Keratinocyte (primary cell): ENCODE results near the gene PLEKHG4. TPM values are rescaled to one million over a fixed set of nuclear protein-coding genes. Genes with fewer than 3 reads are reported as not detected.

Experiments
- DNase-seq: peaks from one replicate; pipeline ENCODE4 v3.0.0-alpha.2; 2011; ENCODE audit warnings: low read depth, missing footprints, low spot score
- FAIRE-seq: peaks from 2 replicates; lab custom pipeline; 2011; peaks lifted over from hg19 to GRCh38; lab: Jason Lieb, UNC
- H2AFZ ChIP-seq: 2 replicates; pipeline ENCODE4 v1.6.0; 2012; ENCODE audit warnings: low read length, control low read depth, inconsistent platforms; ENCODE audit not compliant: control insufficient read depth
- H3K27ac ChIP-seq: 2 replicates; pipeline ENCODE4 v1.5.1; 2011; ENCODE audit warnings: low read length; ENCODE audit not compliant: control insufficient read depth, insufficient read depth
- H3K27me3 ChIP-seq: 3 replicates; pipeline ENCODE4 v1.6.0; 2011; ENCODE audit warnings: low read length; ENCODE audit not compliant: control insufficient read depth, insufficient read depth; ENCODE audit errors: extremely low read depth
- H3K36me3 ChIP-seq, 2 experiments: 2 replicates in 1 of 2; 3 replicates in 1 of 2; pipeline ENCODE4 v1.5.1; 2011; ENCODE audit warnings: low read length in 2 of 2, mild to moderate bottlenecking in 1 of 2; ENCODE audit not compliant: control insufficient read depth in 2 of 2, insufficient read depth in 2 of 2; ENCODE audit errors: extremely low read depth in 1 of 2
- H3K4me1 ChIP-seq: 3 replicates; pipeline ENCODE4 v1.5.1; 2011; ENCODE audit warnings: low read length; ENCODE audit not compliant: control insufficient read depth, insufficient read depth; ENCODE audit errors: extremely low read depth
- H3K4me2 ChIP-seq: 3 replicates; pipeline ENCODE4 v1.6.0; 2011; ENCODE audit warnings: low read depth, low read length; ENCODE audit not compliant: control insufficient read depth, insufficient read depth; ENCODE audit errors: extremely low read depth
- H3K4me3 ChIP-seq, 3 experiments: fragments of 200-600 bp in 1 of 3; sonication (generic) in 1 of 3; 2 replicates in 2 of 3; 3 replicates in 1 of 3; pipeline ENCODE4 v1.5.1; 2011 to 2016; ENCODE audit warnings: low read length in 3 of 3, mild to moderate bottlenecking in 3 of 3, control low read depth in 2 of 3, inconsistent platforms in 1 of 3, low read depth in 1 of 3, mixed read lengths in 1 of 3, mixed run types in 1 of 3, moderate library complexity in 1 of 3; ENCODE audit not compliant: control insufficient read depth in 2 of 3, insufficient read depth in 2 of 3; ENCODE audit errors: extremely low read depth in 1 of 3
- H3K79me2 ChIP-seq: 2 replicates; pipeline ENCODE4 v1.6.0; 2012; ENCODE audit warnings: low read length; ENCODE audit not compliant: control insufficient read depth, insufficient read depth
- H3K9ac ChIP-seq: 3 replicates; pipeline ENCODE4 v1.6.0; 2011; ENCODE audit warnings: low read length; ENCODE audit not compliant: control insufficient read depth, insufficient read depth; ENCODE audit errors: extremely low read depth
- H3K9me1 ChIP-seq: 3 replicates; pipeline ENCODE4 v1.6.0; 2011; ENCODE audit warnings: low read length; ENCODE audit not compliant: control insufficient read depth, insufficient read depth; ENCODE audit errors: extremely low read depth
- H3K9me3 ChIP-seq: 2 replicates; pipeline ENCODE4 v1.5.1; 2012; ENCODE audit warnings: low read depth, low read length; ENCODE audit not compliant: control insufficient read depth
- H4K20me1 ChIP-seq: 3 replicates; pipeline ENCODE4 v1.6.0; 2011; ENCODE audit warnings: low read length; ENCODE audit not compliant: control insufficient read depth, insufficient read depth; ENCODE audit errors: extremely low read depth
- CTCF ChIP-seq, 3 experiments: IDR thresholded peaks in 1 of 3; conservative IDR thresholded peaks in 1 of 3; optimal IDR thresholded peaks in 1 of 3; 2 replicates in 2 of 3; 3 replicates in 1 of 3; pipeline versions ENCODE3 to v1.5.1; 2011; ENCODE audit warnings: low read length in 3 of 3, mild to moderate bottlenecking in 3 of 3, moderate library complexity in 2 of 3, control low read depth in 1 of 3, inconsistent platforms in 1 of 3; ENCODE audit not compliant: insufficient read depth in 2 of 3; ENCODE audit errors: extremely low read depth in 1 of 3
- EZH2 ChIP-seq: IDR thresholded peaks from one replicate; pipeline ENCODE4 v1.6.1; 2012; ENCODE audit warnings: inconsistent platforms, mild to moderate bottlenecking, low read length, moderate library complexity
- dilution Hi-C: fragments of 300-500 bp; cut with MboI; formaldehyde crosslinking; loops from one replicate; pipeline ENCODE4 v1.7.0; 2020; ENCODE audit warnings: low sequenced_read_pairs; ENCODE audit not compliant: extremely low pct_ligation_motif_present
- polyA plus RNA-seq, 5 experiments: library from polyadenylated mRNA; depleted of rRNA in 3 of 5; stranded (reverse) in 3 of 5; stranded (forward) in 1 of 5; unstranded in 1 of 5; fragments of >200 nt; gene quantifications; 1 replicate in 1 of 5; 2 replicates in 3 of 5; 3 replicates in 1 of 5; pipeline versions ENCODE4 v1.2.1 to v1.2.3, GENCODE V29; 2011 to 2012; ENCODE audit warnings: missing spikeins in 2 of 5, low read depth in 1 of 5, low replicate concordance in 1 of 5

Gene PLEKHG4
- polyA plus RNA-seq, 1 donor (not counting 4 experiments of a cell fraction or from before 2014, with no cell fraction given), result 1.3 TPM

DNA sequence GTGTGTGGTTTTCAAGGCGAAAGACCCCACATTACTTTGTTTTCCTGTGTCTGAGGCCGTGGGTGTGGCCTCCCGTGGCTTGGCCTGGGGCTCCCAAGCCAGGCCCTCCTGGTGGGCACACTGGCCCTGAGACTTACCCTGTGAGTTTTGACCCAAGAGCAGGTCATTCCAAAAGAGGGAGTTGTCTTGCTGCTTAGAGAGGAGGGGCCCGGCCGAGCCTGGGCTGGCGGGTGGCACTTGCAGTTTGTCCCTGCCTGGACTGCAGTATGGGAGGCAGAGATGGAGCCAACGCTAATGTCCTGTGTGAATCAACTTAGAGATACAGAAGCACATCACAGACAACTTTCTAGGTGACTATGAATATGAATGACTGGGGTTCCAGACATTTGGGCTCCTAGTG, 22.7 kb downstream of the PLEKHG4 start:
- no peak overlapping the region for H3K4me2 ChIP-seq
- H3K27ac ChIP-seq, result no peak overlapping the region
- dilution Hi-C loops, result no loop called here
- H4K20me1 ChIP-seq, result no peaks in the 10 kb centered on the region
- H3K4me3 ChIP-seq, result no peak overlapping the region
- no peak for DNase-seq
- H3K79me2 ChIP-seq, result no peaks in the 10 kb centered on the region
- H2AFZ ChIP-seq, result no peak overlapping the region
- no peaks in the 10 kb centered on the region for H3K36me3 ChIP-seq
- H3K9ac ChIP-seq, result no peak overlapping the region
- peaks cover 19% of the 10 kb centered on the region for H3K27me3 ChIP-seq
- TF ChIP-seq EZH2 (no peak), CTCF (optimal IDR thresholded peaks at IDR 0.05 in 1 of 3, IDR thresholded peaks at IDR 0.05 in 1 of 3, conservative IDR thresholded peaks at IDR 0.05 in 1 of 3; ENCODE audit: extremely low read depth in 1 of 3, insufficient read depth in 2 of 3, low read length in 3 of 3) (no peak)
- FAIRE-seq, result no peak
- no peaks in the 10 kb centered on the region for H3K9me1 ChIP-seq
- no peaks in the 10 kb centered on the region for H3K9me3 ChIP-seq
- H3K4me1 ChIP-seq, result no peaks in the 10 kb centered on the region

DNA sequence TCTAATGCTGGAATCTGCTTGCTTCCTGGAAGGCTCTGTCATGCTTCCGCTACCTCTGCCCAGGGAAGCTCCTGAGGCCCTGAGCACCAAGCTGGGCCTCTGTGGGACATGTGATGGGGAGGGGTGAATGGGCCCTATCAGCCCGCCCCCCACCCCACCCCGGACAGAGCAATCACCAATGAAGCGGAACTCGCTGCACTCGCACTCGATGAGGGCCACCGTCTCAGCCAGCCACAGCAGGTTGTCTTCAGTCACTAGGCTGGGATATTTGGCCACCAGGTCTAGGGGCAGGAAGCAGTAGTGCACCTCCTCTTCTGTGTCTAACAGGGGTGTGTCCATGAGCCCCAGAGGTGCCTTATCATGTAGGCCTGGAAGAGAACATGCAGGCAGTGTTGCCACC, 23.6 kb downstream of the PLEKHG4 start:
- Histone ChIP-seq H2AFZ (no peak overlapping the region), H3K4me3 (no peak overlapping the region), H3K36me3 (no peaks in the 10 kb centered on the region), H3K27me3 (peaks cover 18% of the 10 kb centered on the region), H3K79me2 (no peaks in the 10 kb centered on the region), H3K4me2 (no peak overlapping the region), H3K9me3 (no peaks in the 10 kb centered on the region), H4K20me1 (no peaks in the 10 kb centered on the region), H3K9me1 (no peaks in the 10 kb centered on the region), H3K9ac (no peak overlapping the region), H3K4me1 (no peaks in the 10 kb centered on the region), H3K27ac (no peak overlapping the region)
- dilution Hi-C loops, result no loop called here
- no peak for TF ChIP-seq CTCF (optimal IDR thresholded peaks at IDR 0.05 in 1 of 3, IDR thresholded peaks at IDR 0.05 in 1 of 3, conservative IDR thresholded peaks at IDR 0.05 in 1 of 3; ENCODE audit: extremely low read depth in 1 of 3, insufficient read depth in 2 of 3, low read length in 3 of 3)
- TF ChIP-seq EZH2, result no peak
- FAIRE-seq, result no peak
- DNase-seq, result no peak
